ENCODE measurements around the gene GPR18. TPM values are rescaled to one million over a fixed set of nuclear protein-coding genes. Genes with fewer than 3 reads are reported as not detected.
"Not testable (repeated sequence)": the region's sequence is repeated elsewhere in the genome, so short reads cannot be mapped to it uniquely, and the experiment has no call there.

The GPR18 gene
- total RNA-seq, 4 donors from 2014 or later: 0.36 TPM; not detected in 3

GRCh38 chr13:99218126-99218525 is 40.1 kb downstream of the GPR18 start:
- TF ChIP-seq, protein P1, sequence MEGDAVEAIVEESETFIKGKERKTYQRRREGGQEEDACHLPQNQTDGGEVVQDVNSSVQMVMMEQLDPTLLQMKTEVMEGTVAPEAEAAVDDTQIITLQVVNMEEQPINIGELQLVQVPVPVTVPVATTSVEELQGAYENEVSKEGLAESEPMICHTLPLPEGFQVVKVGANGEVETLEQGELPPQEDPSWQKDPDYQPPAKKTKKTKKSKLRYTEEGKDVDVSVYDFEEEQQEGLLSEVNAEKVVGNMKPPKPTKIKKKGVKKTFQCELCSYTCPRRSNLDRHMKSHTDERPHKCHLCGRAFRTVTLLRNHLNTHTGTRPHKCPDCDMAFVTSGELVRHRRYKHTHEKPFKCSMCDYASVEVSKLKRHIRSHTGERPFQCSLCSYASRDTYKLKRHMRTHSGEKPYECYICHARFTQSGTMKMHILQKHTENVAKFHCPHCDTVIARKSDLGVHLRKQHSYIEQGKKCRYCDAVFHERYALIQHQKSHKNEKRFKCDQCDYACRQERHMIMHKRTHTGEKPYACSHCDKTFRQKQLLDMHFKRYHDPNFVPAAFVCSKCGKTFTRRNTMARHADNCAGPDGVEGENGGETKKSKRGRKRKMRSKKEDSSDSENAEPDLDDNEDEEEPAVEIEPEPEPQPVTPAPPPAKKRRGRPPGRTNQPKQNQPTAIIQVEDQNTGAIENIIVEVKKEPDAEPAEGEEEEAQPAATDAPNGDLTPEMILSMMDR (IDR thresholded peaks at IDR 0.05): no peak
- DNase-seq (ENCODE audit: low spot score): no peak
- no peak for ATAC-seq (ENCODE audit: low FRiP score)

DNA sequence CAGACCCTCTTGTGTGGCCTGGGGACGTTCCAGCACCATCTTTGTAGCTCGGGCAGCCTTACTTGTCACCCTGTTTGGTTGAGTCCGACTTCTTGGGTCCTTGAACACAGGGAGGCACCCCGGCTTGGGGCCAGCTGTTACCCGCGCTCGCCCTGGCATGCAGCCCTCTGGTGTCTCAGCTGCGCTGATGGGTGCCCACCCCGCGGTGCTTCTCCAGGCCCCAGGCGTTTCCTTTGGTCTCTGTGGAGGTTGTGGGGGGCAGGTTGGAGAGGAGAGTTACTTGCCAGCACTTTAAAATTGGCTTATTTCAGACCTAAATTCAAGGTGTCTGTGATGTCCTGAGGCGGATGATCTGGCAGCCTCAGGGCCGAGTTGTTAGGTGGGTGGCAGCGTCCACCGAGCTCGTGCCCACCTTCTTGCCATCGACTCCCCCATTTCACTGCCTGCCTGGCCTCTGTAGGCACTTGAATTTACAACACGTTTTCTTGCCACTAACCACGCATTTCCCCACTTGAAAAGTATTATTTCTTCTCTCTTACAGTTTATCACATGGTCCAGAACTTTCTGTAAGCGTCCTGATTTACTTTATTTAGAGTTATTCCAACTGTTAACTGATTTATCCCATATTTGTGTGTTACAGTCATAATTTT is 40.6 kb downstream of the GPR18 start:
- no peak for ATAC-seq (ENCODE audit: low FRiP score)
- no peak for DNase-seq (ENCODE audit: low spot score)
- TF ChIP-seq, protein P1 (IDR thresholded peaks at IDR 0.05): no peak

- ATAC-seq (ENCODE audit: low FRiP score) (no peak), DNase-seq (ENCODE audit: low spot score) (no peak)
- TF ChIP-seq, protein P1 (IDR thresholded peaks at IDR 0.05): no peak
Measured at GRCh38 chr13:99215184-99215830, 42.9 kb downstream of the GPR18 start.

DNA sequence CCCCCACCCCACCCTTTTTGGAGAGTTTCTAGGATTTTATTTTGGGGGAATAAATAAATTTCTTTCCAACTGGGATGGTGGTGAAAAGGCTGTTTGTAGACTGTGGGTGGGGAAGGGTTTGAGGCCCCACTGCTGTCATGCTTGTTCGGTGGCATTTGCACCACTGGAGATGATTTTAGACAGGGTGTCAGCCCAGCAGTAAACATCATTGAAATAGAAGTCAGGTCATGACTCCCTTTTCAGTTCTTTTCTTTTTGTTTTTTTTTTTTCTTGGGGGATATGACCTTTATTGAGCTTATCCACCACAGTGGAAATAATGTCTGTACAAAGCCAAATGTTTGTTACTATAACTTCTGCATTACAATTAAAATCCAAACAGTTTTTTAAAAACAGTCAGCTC is 43.4 kb downstream of the GPR18 start:
- no peak for ATAC-seq (ENCODE audit: low FRiP score)
- TF ChIP-seq, protein P1 (IDR thresholded peaks at IDR 0.05): no peak
- DNase-seq (ENCODE audit: low spot score): no peak

DNA sequence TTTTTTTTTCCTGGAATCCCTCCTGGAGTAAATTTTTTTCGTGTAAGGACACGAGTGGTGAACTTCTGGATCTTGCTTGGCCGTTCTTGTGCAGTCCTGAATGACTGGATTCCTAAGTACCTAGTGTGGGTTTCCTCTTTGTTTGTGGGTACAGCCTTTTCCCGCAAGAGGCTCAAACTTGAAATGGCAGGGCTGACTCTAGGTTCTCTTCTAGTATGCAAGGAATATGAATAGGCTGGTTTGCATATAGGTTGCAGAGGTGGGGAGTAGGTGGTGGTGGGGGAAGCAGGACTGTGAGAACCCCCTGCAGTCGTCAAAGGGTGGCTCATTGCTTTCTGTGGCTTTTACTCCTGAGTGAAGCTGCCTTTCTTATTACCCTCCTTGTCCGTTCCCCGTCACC is 43.9 kb downstream of the GPR18 start:
- DNase-seq (ENCODE audit: low spot score): no peak
- TF ChIP-seq, protein P1 (IDR thresholded peaks at IDR 0.05): no peak
- no peak for ATAC-seq (ENCODE audit: low FRiP score)

- no peak for ATAC-seq (ENCODE audit: low FRiP score)
- no peak for DNase-seq (ENCODE audit: low spot score)
- TF ChIP-seq, protein P1 (IDR thresholded peaks at IDR 0.05): no peak
Measured at GRCh38 chr13:99211421-99212035, 46.7 kb downstream of the GPR18 start.

DNA sequence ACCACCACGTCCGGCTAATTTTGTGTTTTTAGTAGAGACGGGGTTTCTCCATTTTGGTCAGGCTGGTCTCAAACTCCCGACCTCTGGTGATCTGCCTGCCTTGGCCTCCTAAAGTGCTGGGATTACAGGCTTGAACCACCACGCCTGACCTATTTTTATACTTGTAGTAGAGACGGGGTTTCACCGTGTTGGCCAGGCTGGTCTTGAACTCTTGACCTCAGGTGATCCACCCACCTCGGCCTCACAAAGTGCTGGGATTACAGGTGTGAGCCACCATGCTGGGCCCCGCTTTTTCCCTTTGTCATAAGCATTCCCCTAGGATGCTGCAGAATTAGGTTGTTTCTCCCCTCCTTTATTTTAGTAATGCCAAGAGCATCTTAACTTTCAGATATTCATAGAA is 47.6 kb downstream of the GPR18 start:
- not testable (repeated sequence) for ATAC-seq (ENCODE audit: low FRiP score); DNase-seq (ENCODE audit: low spot score)

All from omental fat pad (tissue), 4 donors.